HTERT RPE-1 (cell line): ENCODE data around the gene LZTR1.
"Not testable (repeated sequence)": the region's sequence is repeated elsewhere in the genome, so short reads cannot be mapped to it uniquely, and the experiment has no call there.

Source experiments
- in situ Hi-C: fragments of 300-500 bp; cut with MboI; formaldehyde crosslinking; loops from 4 replicates; pipeline ENCODE4 v1.14.3; 2020; ENCODE audit warnings: low sequenced_read_pairs

LZTR1 gene

DNA sequence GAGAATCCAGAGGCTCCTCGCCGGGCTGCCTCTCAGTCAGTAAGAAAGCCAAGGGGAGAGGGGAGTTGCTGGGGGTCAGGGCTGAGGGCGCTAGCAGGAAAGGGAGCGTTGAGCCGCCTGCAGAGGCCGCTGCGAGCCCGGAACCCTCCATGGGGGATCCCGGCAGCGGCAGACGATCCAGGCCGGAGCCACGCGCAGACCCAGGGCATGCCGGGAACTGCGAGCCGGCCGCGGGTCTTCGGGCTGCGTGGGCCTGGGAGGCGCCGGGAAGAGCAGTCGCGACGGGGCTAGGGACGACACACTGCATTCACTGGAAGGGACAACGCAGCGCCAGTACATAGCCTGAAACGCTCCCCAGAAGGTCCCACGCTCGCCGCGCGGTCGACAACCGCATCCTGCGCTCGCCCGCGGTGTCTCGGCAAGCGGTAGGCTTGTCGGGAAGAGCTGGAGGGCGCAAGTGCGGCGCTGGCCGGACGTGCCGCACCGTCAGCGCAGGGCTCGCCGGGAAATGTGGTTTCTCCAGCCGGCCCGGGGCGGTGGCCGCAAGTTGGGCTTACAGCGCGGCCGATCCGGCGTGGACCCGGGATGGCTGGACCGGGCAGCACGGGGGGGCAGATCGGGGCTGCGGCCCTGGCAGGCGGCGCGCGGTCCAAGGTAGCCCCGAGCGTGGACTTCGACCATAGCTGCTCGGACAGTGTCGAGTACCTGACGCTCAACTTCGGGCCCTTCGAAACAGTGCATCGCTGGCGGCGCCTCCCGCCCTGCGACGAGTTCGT, at the start of gene LZTR1:
Gene LZTR1 (plus strand): TSS at position 511 of the 776 bp plus-strand sequence. CDS start 75 bp downstream, at position 586.
- in situ Hi-C loops, result no loop called here

DNA sequence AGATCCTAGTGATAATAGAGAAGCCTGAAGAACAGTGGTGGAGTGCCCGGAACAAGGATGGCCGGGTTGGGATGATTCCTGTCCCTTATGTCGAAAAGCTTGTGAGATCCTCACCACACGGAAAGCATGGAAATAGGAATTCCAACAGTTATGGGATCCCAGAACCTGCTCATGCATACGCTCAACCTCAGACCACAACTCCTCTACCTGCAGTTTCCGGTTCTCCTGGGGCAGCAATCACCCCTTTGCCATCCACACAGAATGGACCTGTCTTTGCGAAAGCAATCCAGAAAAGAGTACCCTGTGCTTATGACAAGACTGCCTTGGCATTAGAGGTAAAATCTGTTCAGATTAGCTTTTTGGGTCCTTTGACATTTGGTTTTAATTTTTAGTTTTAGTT, 48.2 kb upstream of the LZTR1 start:
- in situ Hi-C loops, result no loop called here

DNA sequence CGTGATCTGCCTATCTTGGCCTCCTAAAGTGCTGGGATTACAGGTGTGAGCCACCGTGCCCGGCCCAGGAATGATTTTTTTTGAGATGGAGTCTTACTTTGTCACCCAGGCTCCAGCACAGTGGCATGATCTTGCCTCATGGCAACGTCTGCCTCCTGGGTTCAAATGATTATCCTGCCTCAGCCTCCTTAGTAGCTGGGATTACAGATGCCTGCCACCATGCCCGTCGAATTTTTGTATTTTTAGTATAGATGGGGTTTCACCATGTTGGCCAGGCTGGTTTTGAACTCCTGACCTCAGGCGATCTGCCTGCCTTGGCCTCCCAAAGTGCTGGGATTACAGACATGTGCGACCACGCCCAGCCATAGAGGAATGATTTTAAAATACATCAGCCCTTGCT, 47.0 kb upstream of the LZTR1 start:
- in situ Hi-C loops, result not testable (repeated sequence)

DNA sequence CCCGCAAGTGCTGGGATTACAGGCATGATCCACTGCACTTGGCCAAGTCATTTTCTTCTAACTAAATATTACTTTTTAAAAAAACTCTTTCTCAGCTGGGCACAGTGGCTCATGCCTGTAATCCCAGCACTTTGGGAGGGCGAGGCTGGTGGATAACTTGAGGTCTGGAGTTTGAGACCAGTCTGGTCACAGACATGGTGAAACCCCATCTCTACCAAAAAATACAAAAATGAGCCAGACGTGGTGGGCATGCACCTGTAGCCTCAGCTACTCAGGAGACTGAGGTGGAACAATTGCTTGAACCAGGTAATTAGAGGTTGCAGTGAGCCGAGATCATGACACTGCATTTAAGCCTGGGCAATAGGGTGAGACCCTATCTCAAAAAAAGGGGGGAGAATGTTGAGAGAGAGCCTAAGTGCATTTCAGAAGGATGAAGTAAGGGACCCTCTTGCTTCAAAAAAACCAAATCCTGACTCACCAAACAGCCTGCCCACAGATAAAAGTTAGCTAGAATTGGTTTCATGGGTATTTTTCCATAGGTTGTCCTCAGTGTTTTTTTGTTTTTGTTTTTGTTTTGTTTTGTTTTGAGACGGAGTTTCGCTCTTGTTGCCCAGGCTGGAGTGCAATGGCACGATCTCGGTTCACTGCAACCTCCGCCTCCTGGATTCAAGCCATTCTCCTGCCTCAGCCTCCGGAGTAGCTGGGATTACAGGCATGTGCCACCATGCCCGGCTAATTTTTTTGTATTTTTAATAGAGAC, 46.1 kb upstream of the LZTR1 start:
- in situ Hi-C loops, result not testable (repeated sequence)

DNA sequence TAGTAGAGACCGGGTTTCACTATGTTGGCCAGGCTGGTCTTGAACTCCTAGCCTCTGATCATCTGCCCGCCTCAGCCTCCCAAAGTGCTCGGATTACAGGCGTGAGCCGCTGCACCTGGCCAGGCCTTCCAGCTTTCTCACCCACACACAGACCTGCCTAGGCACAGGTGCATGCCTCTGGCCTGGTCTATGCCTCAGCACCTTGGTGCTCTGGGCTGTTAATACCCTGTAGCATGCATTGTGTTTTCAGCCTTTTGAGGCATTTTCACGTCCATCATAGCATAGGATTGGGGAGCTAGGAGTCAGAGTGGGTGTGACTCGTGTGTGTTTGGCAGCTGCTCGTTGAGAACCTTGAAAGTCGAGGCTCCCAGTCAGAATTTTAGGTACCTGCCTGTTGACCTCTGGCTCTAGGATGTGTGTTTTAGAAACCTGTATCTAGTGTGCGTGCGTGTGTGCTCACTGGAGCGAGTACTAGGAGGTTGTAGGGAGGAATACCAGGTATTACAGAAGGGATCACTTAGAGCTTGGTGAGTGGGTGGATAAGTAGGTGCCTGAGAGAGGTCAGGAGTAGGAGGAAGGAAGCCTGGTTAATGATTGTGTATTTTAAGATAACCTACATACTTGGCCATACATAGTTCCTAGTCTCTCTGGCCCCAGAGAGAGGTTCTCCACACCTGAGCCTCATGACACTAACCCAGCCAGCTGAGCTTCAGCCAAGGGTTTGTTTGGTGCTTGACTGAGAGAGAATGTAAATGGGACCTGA, 44.9 kb upstream of the LZTR1 start:
- in situ Hi-C loops, result no loop called here

DNA sequence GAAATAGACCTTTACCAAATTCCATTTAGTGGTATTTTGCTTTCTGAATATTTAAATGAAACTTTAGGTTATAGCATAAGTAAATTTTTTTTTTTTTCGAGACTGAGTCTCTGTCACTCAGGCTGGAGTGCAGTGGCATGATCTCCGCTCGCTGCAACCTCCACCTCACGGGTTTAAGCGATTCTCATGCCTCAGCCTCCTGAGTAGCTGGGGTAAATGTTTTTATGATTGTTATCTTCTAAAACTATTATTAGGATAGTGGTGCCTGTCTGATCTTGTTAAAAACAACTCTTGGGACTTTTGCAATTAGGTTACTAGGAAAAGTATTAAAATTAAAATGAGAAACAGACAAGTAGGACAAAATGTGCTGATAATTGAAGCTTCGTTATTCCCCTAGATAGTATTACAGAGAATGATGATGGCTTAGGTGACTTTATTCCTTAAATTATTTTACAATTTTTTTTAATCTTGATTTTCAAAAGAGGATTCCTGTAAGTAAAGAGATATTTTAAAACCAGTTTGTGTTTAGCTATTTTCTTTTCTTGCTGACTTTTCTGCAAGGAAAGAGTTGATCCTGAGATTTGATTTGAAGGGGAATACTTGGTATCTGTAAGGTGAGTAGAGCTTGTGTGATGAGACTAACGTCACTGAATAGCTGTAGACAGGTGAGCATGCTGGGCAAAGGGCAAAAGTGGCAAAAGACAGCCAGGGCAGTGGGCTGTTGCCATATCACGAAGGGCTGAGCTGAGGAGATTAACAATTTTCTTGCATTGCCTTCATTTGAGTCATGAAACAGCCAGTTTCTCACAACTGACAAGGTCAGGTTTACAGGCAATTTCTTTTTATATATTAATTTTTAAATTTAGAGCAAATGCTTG, 44.1 kb upstream of the LZTR1 start:
- in situ Hi-C loops, result no loop called here

DNA sequence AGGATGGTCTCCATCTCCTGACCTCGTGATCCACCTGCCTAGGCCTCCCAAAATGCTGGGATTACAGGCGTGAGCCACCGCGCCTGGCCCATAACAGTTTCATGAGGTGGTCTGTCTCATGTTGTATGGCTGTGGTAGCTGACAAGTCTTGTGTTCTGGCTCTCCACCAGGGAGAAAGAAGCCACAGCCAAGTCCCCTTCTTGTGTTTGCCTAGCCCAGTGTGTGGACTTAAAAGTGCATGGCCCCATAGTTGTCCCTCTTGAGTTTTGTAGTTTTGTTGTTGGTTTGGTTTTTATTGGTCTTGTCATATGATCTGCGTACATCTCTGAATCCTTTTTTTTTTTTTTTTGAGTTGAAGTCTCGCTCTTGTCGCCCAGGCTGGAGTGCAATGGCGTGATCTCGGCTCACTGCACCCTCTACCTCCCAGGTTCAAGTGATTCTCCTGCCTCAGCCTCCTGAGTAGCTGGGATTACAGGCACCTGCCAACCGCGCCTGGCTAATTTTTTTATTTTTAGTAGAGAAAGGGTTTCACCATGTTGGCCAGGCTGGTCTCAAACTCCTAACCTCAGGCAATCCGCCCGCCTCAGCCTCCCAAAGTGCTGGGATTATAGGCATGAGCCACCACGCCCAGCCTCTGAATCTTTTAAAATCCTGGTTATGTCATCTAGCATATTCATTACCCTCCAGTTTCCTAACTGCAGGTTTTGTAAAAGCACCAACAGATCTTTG, 42.5 kb upstream of the LZTR1 start:
- in situ Hi-C loops, result not testable (repeated sequence)

DNA sequence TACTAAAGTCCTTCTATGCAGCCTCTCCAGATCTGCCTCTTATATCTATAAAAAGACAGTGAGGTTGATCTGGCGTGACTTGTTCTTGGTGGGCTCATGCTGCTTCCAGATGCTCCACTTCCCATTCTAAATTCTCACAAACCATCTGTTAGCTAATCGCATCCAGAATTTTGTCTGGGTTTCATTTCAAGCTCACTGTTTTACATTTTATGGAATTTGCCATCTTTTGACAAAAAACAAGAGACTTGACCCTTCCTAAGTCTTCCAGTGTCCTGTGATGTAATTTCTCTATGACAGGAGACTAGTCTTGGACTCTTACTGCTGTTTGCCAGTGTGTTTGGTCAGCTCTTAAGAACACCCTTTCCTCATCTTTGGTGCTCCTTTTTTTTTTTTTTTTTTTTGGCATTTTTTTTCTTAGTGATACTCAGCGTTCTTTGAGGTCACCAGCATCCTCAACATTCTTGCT, 41.9 kb upstream of the LZTR1 start:
- in situ Hi-C loops, result no loop called here

DNA sequence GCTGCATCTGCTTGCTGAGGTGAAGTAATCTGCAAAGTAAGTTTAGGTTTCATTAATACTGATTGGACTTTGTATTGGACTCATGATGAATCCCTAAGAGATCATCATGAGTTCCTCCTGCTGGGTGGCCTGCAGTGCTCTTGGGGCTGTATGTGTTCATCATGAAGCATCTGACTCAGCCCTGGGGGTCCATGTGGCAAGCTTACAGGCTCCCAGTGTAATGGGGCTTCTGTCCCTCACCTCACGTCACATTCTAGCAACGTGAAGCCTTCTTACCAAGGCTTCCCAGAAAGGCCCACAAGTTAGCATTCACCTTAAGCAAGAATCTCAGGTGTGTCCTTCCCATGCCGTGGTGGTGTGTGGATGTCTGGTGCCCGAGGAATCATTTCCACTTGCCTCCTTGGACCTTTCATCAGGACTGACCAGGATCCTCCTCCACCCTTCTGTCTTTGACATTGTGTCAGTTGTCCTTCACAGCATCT, 41.2 kb upstream of the LZTR1 start:
- in situ Hi-C loops, result no loop called here

DNA sequence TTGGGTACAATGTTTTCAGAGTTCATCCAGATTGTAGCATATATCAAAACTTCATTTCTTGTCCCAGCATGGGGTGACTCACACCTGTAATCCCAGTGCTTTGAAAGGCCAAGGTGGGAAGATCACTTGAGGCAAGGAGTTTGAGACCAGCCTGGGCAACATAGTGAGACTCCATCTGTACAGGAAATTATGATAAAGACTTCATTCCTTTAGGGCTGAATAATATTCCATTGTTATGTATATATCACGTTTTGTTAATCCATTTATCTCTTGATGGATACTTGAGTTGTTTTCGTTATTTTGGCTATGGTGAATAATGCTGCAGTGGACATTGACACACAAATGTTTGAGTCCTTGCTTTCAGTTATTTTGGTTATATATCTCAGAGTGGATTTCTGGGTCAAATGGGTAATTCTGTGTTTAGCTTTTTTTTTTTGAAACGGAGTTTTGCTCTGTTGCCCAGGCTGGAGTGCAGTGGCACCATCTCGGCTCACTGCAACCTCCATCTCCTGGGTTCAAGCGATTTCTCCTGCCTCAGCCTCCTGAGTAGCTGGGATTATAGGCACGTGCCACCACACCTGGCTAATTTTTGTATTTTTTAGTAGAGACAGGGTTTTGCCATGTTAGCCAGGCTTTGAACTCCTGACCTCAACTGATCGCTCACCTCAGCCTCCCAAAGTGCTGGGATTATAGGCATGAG, 39.7 kb upstream of the LZTR1 start:
- in situ Hi-C loops, result not testable (repeated sequence)

DNA sequence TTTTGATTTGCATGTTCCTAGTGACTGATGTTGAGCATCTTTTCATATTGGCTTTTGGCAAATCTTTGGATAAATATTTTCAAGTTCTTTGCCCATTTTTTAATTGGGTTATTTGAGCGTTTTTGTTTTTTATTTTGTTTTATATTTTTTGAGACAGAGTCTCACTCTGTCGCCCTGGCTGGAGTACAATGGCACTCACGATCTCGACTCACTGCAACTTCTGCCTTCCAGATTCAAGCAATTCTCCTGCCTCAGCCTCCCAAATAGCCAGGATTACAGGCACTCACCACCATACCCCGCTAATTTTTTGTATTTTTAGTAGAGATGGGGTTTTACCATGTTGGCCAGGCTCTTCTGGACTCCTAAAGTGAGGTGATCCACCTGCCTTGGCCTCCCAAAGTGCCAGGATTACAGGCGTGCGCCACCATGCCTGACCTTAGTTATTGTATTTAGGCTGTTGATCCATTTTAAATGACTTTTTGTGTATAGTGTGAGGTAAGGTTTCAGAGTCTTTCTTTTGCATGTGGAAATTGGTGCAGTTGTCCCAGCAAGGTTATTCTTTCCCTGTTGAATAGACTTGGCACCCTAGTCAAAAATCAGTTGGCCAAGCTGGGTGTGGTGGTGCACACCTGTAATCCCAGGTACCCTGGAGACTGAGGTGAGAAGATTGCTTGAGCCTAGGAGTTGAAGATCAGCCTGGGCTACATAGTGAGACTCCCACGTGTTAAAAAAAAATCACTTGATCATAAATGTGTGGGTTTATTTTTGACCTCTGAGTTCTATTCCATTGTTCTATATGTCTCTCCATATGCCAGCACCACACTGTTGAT, 38.8 kb upstream of the LZTR1 start:
- in situ Hi-C loops, result no loop called here

DNA sequence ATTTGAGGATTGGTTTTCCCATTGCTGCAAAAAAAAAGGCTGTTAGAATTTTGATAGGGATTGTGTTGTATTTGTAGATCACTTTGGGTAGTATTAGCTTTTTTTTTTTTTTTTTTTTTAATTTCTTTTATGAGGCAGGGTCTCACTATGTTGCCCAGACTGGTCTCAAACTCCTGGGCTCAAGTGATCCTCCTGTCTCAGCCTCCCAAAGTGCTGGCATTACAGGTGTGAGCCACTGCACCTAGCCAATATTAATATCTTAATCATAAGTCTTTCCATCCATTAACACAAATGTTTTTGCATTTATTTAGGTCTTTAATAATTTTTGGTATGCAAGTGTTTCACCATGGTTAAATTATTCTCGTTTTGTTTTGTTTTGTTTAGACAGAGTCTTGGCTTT, 38.1 kb upstream of the LZTR1 start:
- in situ Hi-C loops, result no loop called here

DNA sequence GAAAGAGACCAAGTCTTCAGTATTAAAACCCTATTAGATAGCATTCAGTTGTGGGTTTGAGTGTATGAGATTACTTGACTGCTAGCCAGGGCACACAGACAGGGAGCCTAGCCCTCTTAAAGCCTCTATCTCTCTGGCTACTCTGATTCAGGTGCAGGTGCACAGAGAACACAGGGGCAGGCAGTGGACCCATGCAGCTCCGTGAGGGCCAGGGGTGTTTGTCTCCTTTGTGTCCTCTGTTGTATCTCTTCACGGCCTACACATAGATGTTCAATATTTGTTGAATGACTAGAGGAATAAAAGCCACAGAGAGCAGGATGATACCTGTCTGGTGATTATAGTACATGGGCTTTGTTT, 36.5 kb upstream of the LZTR1 start:
- in situ Hi-C loops, result no loop called here

DNA sequence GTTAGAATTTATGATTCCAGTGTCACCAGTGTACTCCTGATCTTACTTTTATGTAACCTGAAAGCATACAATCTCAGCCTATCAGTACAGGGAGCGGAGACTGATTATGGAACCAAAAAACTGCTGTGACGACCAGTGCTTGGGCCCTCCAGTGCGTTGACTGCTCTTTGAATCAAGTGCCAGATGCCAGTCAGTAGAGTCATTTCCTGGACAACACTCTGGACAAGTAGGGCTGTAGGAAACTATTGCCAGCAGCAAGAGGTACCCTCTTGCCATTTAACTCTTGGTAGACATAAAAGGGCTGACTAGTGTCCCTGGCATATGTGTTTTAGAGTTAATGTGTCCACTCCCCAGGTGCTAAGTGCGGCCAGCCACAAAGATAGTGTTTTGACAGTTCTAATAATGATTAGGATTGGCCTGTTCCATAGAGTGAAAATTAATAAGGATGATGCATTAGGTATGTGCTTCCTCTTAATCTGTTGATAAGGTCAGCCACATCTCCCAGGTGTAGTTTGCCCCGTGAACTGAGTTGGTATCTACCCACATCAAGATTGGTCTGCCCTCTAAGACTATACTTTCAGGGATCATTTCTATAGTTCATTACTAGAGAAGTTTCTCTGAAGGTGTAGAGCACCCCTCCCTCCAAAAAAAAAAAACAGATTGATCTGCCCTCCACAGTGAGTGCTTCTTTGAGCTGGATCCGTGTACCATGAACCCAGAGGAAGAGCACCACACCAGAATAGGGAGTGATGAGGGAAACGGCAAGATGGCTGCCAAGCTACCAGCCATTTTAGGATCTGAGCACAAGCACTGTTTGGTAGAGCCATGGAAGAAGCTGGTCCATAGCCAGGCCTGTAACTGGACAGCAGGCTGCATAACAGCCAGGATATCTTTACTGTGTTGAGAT, 35.8 kb upstream of the LZTR1 start:
- in situ Hi-C loops, result no loop called here

DNA sequence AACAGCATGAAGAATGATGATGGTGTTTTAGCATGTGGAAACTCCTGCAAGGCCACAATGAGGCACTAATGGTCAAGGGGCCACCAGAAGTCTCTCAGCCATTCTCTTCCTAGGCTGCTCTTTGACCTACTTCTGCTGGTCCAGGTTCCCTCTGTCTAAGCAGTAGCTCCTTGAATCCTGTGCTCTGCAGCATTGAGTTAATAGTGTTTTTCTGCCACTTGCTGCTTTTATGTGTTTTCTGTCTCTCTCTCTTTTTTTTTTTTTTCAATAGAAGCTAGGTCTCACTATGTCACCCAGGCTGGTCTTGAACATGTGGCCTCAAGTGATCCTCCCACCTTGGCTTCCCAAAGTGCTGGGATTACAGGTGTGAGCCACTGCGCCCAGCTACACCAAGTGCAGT, 35.1 kb upstream of the LZTR1 start:
- in situ Hi-C loops, result no loop called here

DNA sequence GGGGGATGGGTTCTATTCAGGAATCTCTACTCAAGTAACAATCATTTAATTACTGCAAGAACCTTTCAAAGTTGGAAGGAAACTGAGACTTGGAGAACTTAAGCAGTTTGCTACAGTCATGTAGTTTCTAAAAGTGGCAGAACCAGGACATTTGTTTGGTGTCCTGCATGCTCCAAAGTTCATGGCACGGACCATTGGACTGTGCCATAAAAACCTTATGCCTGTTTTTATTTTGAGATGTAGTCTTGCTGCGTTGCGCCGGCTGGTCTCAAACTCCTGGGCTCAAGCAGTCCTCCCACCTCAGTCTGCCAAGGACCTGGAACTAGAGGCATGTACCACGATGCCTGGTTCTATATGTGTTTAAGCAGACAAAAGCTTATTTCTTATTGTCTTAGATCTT, 33.6 kb upstream of the LZTR1 start:
- in situ Hi-C loops, result no loop called here

DNA sequence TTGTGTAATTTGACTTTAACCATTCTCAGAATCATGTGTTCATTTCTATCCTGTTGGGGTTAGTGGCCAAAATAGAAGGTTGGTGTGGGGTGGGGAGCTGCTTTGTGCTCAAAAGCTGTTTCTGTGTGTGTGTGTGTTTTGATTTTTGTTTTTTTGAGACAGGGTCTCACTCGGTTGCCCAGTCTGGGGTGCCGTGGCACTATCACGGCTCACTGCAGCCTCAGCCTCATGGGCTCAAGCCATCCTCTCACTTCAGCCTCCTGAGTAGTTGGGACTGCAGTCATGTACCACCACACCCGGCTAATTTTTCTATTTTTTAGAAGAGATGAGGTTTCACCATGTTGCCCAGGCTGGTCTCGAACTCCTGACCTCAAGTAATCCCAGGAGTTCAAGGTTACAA, 33.1 kb upstream of the LZTR1 start:
- in situ Hi-C loops, result no loop called here
